Naive thymus-derived CD4-positive, alpha-beta T cell (primary cell): Measurements from ENCODE around the gene FARSA. TPM values are rescaled to one million over a fixed set of nuclear protein-coding genes. Genes with fewer than 3 reads are reported as not detected.

Experiments
- ATAC-seq: fragments of 150-1000 bp; cut with Tn5 transposase; 2 replicates; pipeline ENCODE4 v1.10.0; 2021; ENCODE audit warnings: mild to moderate bottlenecking, moderate library complexity
- CTCF ChIA-PET: fragments of 350-600 bp; sonication (Branson Sonifier 250); formaldehyde crosslinking; loops from one replicate; lab custom pipeline; 2021; ENCODE audit warnings: antibody characterized with exemption; lab: Charles Lee
- POLR2A ChIA-PET: fragments of 350-600 bp; sonication (Branson Sonifier 250); formaldehyde crosslinking; loops from one replicate; lab custom pipeline; 2021; ENCODE audit warnings: antibody characterized with exemption, inconsistent platforms; lab: Charles Lee
- DNase-seq, 9 donors: peaks; one replicate each; pipeline versions ENCODE4 v3.0.0 to v3.0.0-alpha.2; 2020 to 2022; ENCODE audit warnings: mixed read lengths in 1 of 9
- H3K27ac ChIP-seq: one replicate; pipeline ENCODE4 v1.7.0; 2013; ENCODE audit warnings: mild to moderate bottlenecking, low read depth, low read length, moderate library complexity
- H3K27me3 ChIP-seq, 2 donors: one replicate each; pipeline ENCODE4 v1.7.0; 2013; ENCODE audit warnings: low read length in 2 of 2, mild to moderate bottlenecking in 2 of 2, moderate library complexity in 2 of 2; ENCODE audit not compliant: control insufficient read depth in 2 of 2, insufficient read depth in 2 of 2
- H3K36me3 ChIP-seq, 3 experiments: 1 replicate in 2 of 3; 2 replicates in 1 of 3; pipeline ENCODE4 v1.7.0; 2013; ENCODE audit warnings: low read length in 3 of 3, mild to moderate bottlenecking in 3 of 3, moderate library complexity in 1 of 3; ENCODE audit not compliant: insufficient read depth in 3 of 3, control insufficient read depth in 2 of 3
- H3K4me1 ChIP-seq, 2 donors: one replicate each; pipeline ENCODE4 v1.7.0; 2013; ENCODE audit warnings: low read length in 2 of 2, mild to moderate bottlenecking in 2 of 2, moderate library complexity in 1 of 2; ENCODE audit not compliant: control insufficient read depth in 2 of 2, insufficient read depth in 2 of 2
- H3K4me3 ChIP-seq: 2 replicates; pipeline ENCODE4 v1.7.0; 2013; ENCODE audit warnings: mild to moderate bottlenecking, low read length
- H3K9me3 ChIP-seq, 3 experiments: 1 replicate in 2 of 3; 2 replicates in 1 of 3; pipeline ENCODE4 v1.7.0; 2013; ENCODE audit warnings: low read length in 3 of 3; ENCODE audit not compliant: control insufficient read depth in 2 of 3
- H3K27ac Mint-ChIP-seq, 9 donors: one replicate each; pipeline ENCODE4 v1.8.0; 2020 to 2022; ENCODE audit warnings: mixed read lengths in 9 of 9, mild to moderate bottlenecking in 8 of 9, moderate library complexity in 5 of 9, inconsistent platforms in 2 of 9
- H3K27me3 Mint-ChIP-seq, 5 donors: one replicate each; pipeline ENCODE4 v1.8.0; 2021 to 2022; ENCODE audit warnings: mixed read lengths in 5 of 5, mild to moderate bottlenecking in 1 of 5
- H3K36me3 Mint-ChIP-seq, 5 donors: one replicate each; pipeline ENCODE4 v1.8.0; 2020 to 2022; ENCODE audit warnings: mixed read lengths in 5 of 5, mild to moderate bottlenecking in 3 of 5, inconsistent platforms in 1 of 5
- H3K4me1 Mint-ChIP-seq, 7 donors: one replicate each; pipeline ENCODE4 v1.8.0; 2020 to 2022; ENCODE audit warnings: mixed read lengths in 7 of 7, mild to moderate bottlenecking in 3 of 7, inconsistent platforms in 1 of 7
- H3K4me3 Mint-ChIP-seq, 10 donors: one replicate each; pipeline ENCODE4 v1.8.0; 2020 to 2022; ENCODE audit warnings: mild to moderate bottlenecking in 10 of 10, mixed read lengths in 10 of 10, moderate library complexity in 6 of 10, inconsistent platforms in 2 of 10
- H3K9me3 Mint-ChIP-seq, 11 donors: one replicate each; pipeline ENCODE4 v1.8.0; 2020 to 2022; ENCODE audit warnings: mixed read lengths in 11 of 11, mild to moderate bottlenecking in 4 of 11, inconsistent platforms in 1 of 11, moderate library complexity in 1 of 11
- intact Hi-C, 2 donors: fragments of 100-400 bp; cut with micrococcal nuclease; formaldehyde crosslinking; loops; one replicate each; pipeline ENCODE4 v1.15.1; 2023
- polyA plus RNA-seq, 2 donors: library from polyadenylated mRNA; unstranded; fragments of 300-500 nt; fragmentation: Illumina TruSeq; gene quantifications; one replicate each; pipeline ENCODE4 v1.2.3, GENCODE V29; 2021
- total RNA-seq, 6 experiments: library from RNA in 5 of 6; stranded (reverse) in 5 of 6; gene quantifications; 1 replicate in 5 of 6; 2 replicates in 1 of 6; pipeline ENCODE4 v1.2.3 and lab custom pipeline; 2021 to 2026

The FARSA gene
- total and polyA plus RNA-seq, 7 experiments from 2014 or later = 25.9 to 109 (median 58.0) TPM

- Mint-ChIP-seq H3K36me3 (peaks cover 7 to 49% (median 30%) of the 10 kb centered on the region in 5 donors), H3K27me3 (peaks cover 0 to 3% (median 0%) of the 10 kb centered on the region in 5 donors), H3K9me3 (peaks cover 0 to 4% (median 0%) of the 10 kb centered on the region in 11 donors), H3K27ac (peak overlapping the region; percentile 21 to 99 (median 93)), H3K4me3 (peak overlapping the region in 6 of 10 donors; percentile 9 to 95 (median 50)), H3K4me1 (peaks cover 32 to 75% (median 60%) of the 10 kb centered on the region in 7 donors)
- Histone ChIP-seq H3K27ac (peak overlapping the region; percentile 86), H3K36me3 (peaks cover 33 to 75% (median 34%) of the 10 kb centered on the region in 3 experiments), H3K9me3 (no peaks in the 10 kb centered on the region), H3K4me3 (no peak overlapping the region), H3K4me1 (peaks cover 34 to 40% of the 10 kb centered on the region in 2 donors), H3K27me3 (no peaks in the 10 kb centered on the region)
- intact Hi-C loops = no loop called here
- DNase-seq (no peak), ATAC-seq (no peak)
- ChIA-PET CTCF (no interaction called here), POLR2A (interaction anchor here (1.2 to 1.7 kb wide), 2 partner anchors 10 to 53 kb away, joined by 7 to 8 read pairs; partner anchors contain the start of genes FARSA and GCDH)
Observed at GRCh38 chr19:12944104-12944674, 10.7 kb upstream of the FARSA start.

GRCh38 chr19:12943437-12944044, 10.0 kb upstream of the FARSA start:
- no peaks in the 10 kb centered on the region for H3K27me3 ChIP-seq
- peaks cover 0 to 4% (median 0%) of the 10 kb centered on the region in 11 donors for H3K9me3 Mint-ChIP-seq
- H3K27ac ChIP-seq = peak overlapping the region; percentile 86
- ChIA-PET POLR2A (interaction anchor here (1.2 to 1.7 kb wide), 2 partner anchors 10 to 53 kb away, joined by 7 to 8 read pairs; partner anchors contain the start of genes FARSA and GCDH), CTCF (no interaction called here)
- peak overlapping the region in 9 of 10 donors; percentile 20 to 95 (median 37) for H3K4me3 Mint-ChIP-seq
- ATAC-seq (no peak), DNase-seq (no peak)
- H3K4me1 Mint-ChIP-seq = peaks cover 35 to 76% (median 64%) of the 10 kb centered on the region in 7 donors
- H3K4me1 ChIP-seq = peaks cover 34 to 41% of the 10 kb centered on the region in 2 donors
- H3K9me3 ChIP-seq = no peaks in the 10 kb centered on the region
- peaks cover 28 to 75% (median 33%) of the 10 kb centered on the region in 3 experiments for H3K36me3 ChIP-seq
- H3K36me3 Mint-ChIP-seq = peaks cover 7 to 55% (median 34%) of the 10 kb centered on the region in 5 donors
- no peak overlapping the region for H3K4me3 ChIP-seq
- H3K27ac Mint-ChIP-seq = peak overlapping the region; percentile 31 to 98 (median 86)
- H3K27me3 Mint-ChIP-seq = peaks cover 0 to 3% (median 0%) of the 10 kb centered on the region in 5 donors
- intact Hi-C loops = no loop called here

- no peak for ATAC-seq
- intact Hi-C loops = no loop called here
- CTCF ChIA-PET = interaction anchor here (0.5 kb wide), 1 partner anchor 230 kb away, joined by 3 read pairs; no protein-coding TSS in a partner anchor
Observed at GRCh38 chr19:12940897-12941296, 7.4 kb upstream of the FARSA start.

GRCh38 chr19:12939975-12940423, 6.5 kb upstream of the FARSA start:
- intact Hi-C loops = loop anchor here (2.0 to 10.0 kb wide), 5 partner anchors 17 to 1435 kb away; partner anchors contain the start of genes JUNB (in 2 of the 2), TNPO2 (in 2 of the 2), GADD45GIP1 (in 1 of the 2) and ZNF653 (in 1 of the 2)
- Histone ChIP-seq H3K9me3 (no peaks in the 10 kb centered on the region), H3K27ac (peak overlapping the region; percentile 94), H3K36me3 (peaks cover 19 to 63% (median 33%) of the 10 kb centered on the region in 3 experiments), H3K4me3 (peak overlapping the region; percentile 90), H3K27me3 (no peaks in the 10 kb centered on the region), H3K4me1 (peaks cover 41 to 43% of the 10 kb centered on the region in 2 donors)
- ChIA-PET POLR2A (interaction anchor here (0.6 to 3.3 kb wide), 8 partner anchors 10 to 157 kb away, joined by 3 to 34 read pairs (median 7); partner anchors contain the start of genes GADD45GIP1, GCDH and SYCE2), CTCF (interaction anchor here (0.8 to 1.0 kb wide), 2 partner anchors 49 to 57 kb away, joined by 3 to 6 read pairs; partner anchors contain the start of gene GCDH)
- peak overlapping the region; percentile 90 to 99 (median 98) for H3K4me3 Mint-ChIP-seq
- H3K9me3 Mint-ChIP-seq = peaks cover 0 to 4% (median 0%) of the 10 kb centered on the region in 11 donors
- H3K36me3 Mint-ChIP-seq = peaks cover 7 to 45% (median 33%) of the 10 kb centered on the region in 5 donors
- peaks cover 40 to 79% (median 58%) of the 10 kb centered on the region in 7 donors for H3K4me1 Mint-ChIP-seq
- ATAC-seq (no peak), DNase-seq (no peak)
- H3K27ac Mint-ChIP-seq = peak overlapping the region; percentile 93 to 98 (median 96)
- H3K27me3 Mint-ChIP-seq = no peaks in the 10 kb centered on the region

More at GRCh38 chr19:12940897-12941296, 7.4 kb upstream of the FARSA start:
- POLR2A ChIA-PET = interaction anchor here (0.5 to 2.0 kb wide), 5 partner anchors 16 to 211 kb away, joined by 3 to 6 read pairs (median 5); partner anchors contain the start of genes GADD45GIP1, GCDH and SYCE2
- no peak overlapping the region for H3K4me3 ChIP-seq
- peaks cover 45 to 46% of the 10 kb centered on the region in 2 donors for H3K4me1 ChIP-seq
- Mint-ChIP-seq H3K36me3 (peaks cover 7 to 52% (median 33%) of the 10 kb centered on the region in 5 donors), H3K27me3 (peaks cover 0 to 3% (median 0%) of the 10 kb centered on the region in 5 donors), H3K9me3 (peaks cover 0 to 8% (median 0%) of the 10 kb centered on the region in 11 donors), H3K27ac (peak overlapping the region in 7 of 9 donors; percentile 21 to 96 (median 52)), H3K4me3 (peak overlapping the region in 9 of 10 donors; percentile 45 to 99 (median 78)), H3K4me1 (peaks cover 40 to 80% (median 65%) of the 10 kb centered on the region in 7 donors)
- H3K27ac ChIP-seq = peak overlapping the region; percentile 94
- peaks cover 19 to 63% (median 33%) of the 10 kb centered on the region in 3 experiments for H3K36me3 ChIP-seq
- H3K27me3 ChIP-seq = no peaks in the 10 kb centered on the region
- no peak for DNase-seq
- no peaks in the 10 kb centered on the region for H3K9me3 ChIP-seq

- peaks cover 7 to 40% (median 30%) of the 10 kb centered on the region in 5 donors for H3K36me3 Mint-ChIP-seq
- Histone ChIP-seq H3K9me3 (no peaks in the 10 kb centered on the region), H3K36me3 (peaks cover 15 to 54% (median 33%) of the 10 kb centered on the region in 3 experiments), H3K27me3 (no peaks in the 10 kb centered on the region), H3K4me1 (peaks cover 36 to 37% of the 10 kb centered on the region in 2 donors), H3K4me3 (peak overlapping the region; percentile 90), H3K27ac (peak overlapping the region; percentile 94)
- peaks cover 38 to 76% (median 55%) of the 10 kb centered on the region in 7 donors for H3K4me1 Mint-ChIP-seq
- POLR2A ChIA-PET = interaction anchor here (0.6 to 3.3 kb wide), 14 partner anchors 7 to 216 kb away, joined by 3 to 34 read pairs (median 5); partner anchors contain the start of genes GADD45GIP1, GCDH, RAD23A and SYCE2
- ATAC-seq = peak; percentile 19
- H3K4me3 Mint-ChIP-seq = peak overlapping the region; percentile 90 to 99 (median 98)
- H3K27ac Mint-ChIP-seq = peak overlapping the region; percentile 93 to 98 (median 96)
- peaks cover 0 to 4% (median 0%) of the 10 kb centered on the region in 11 donors for H3K9me3 Mint-ChIP-seq
- H3K27me3 Mint-ChIP-seq = no peaks in the 10 kb centered on the region
- peak in 5 of 9 donors; percentile 11 to 52 (median 24) for DNase-seq
- CTCF ChIA-PET = interaction anchor here (0.8 to 1.6 kb wide), 3 partner anchors 48 to 56 kb away, joined by 3 to 6 read pairs (median 4); partner anchors contain the start of gene GCDH
- intact Hi-C loops = loop anchor here (1.0 to 10.0 kb wide), 13 partner anchors 7 to 1434 kb away; partner anchors contain the start of genes GCDH (in 2 of the 2), GET3 (in 2 of the 2), JUNB (in 2 of the 2) and SYCE2 (in 2 of the 2)
Observed at GRCh38 chr19:12938779-12939601, 5.5 kb upstream of the FARSA start.
